ES-I3 (cell line): ENCODE measurements around the gene KIAA1217.

Source experiments
- H3K36me3 ChIP-seq: 2 replicates; pipeline ENCODE4 v1.6.1; 2013; ENCODE audit warnings: mild to moderate bottlenecking, low read length, control low read depth, moderate library complexity; ENCODE audit not compliant: insufficient read depth
- H3K4me1 ChIP-seq: 2 replicates; pipeline ENCODE4 v1.6.1; 2013; ENCODE audit warnings: mild to moderate bottlenecking, control low read depth, low read length; ENCODE audit not compliant: insufficient read depth
- H3K9ac ChIP-seq: 2 replicates; pipeline ENCODE4 v1.6.1; 2013; ENCODE audit warnings: low read depth, mild to moderate bottlenecking, low read length, moderate library complexity
- H3K9me3 ChIP-seq: 2 replicates; pipeline ENCODE4 v1.6.1; 2013; ENCODE audit warnings: mild to moderate bottlenecking, low read length, moderate library complexity; ENCODE audit not compliant: control insufficient read depth, insufficient read depth

Gene KIAA1217

DNA sequence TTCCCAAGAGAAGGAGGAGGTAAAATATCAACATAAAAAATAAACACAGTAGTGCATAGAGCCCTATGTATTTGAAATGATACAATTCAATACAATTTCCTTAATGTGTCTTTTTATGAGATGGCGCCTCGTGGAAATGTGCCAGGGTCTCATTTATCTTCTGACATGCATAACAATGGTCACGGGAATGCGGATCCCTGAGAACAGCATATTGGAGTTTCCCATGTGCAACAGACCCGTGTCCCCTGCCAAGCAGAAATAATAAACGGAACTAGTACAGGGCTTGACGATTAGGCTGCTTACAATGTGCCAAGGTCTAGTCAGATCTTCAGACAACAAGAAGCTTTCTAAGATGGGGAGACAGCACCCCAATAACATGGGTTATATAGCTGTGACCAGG, 296.8 kb downstream of the KIAA1217 start:
- Histone ChIP-seq H3K4me1 (no peaks in the 10 kb centered on the region), H3K9ac (no peak overlapping the region), H3K36me3 (peaks cover 4% of the 10 kb centered on the region), H3K9me3 (no peaks in the 10 kb centered on the region)

DNA sequence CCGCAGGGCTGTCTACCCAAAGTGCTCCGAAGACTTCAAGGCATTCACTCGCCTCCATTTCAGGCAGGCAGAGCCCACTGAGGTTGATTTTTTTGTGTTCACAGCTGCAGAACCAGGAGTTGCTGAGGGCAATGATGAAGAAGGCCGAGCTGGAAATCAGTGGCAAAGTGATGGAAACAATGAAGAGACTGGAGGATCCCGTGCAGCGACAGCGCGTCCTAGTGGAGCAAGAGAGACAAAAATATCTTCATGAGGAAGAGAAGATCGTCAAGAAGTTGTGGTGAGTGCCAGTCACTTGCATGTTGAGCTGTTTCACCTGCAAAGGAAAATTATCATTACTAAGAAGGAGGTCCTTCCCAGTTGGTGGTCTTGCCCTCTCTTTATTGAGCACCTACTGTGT, 304.2 kb downstream of the KIAA1217 start:
- Histone ChIP-seq H3K9ac (no peak overlapping the region), H3K36me3 (no peaks in the 10 kb centered on the region), H3K9me3 (no peaks in the 10 kb centered on the region), H3K4me1 (no peaks in the 10 kb centered on the region)

DNA sequence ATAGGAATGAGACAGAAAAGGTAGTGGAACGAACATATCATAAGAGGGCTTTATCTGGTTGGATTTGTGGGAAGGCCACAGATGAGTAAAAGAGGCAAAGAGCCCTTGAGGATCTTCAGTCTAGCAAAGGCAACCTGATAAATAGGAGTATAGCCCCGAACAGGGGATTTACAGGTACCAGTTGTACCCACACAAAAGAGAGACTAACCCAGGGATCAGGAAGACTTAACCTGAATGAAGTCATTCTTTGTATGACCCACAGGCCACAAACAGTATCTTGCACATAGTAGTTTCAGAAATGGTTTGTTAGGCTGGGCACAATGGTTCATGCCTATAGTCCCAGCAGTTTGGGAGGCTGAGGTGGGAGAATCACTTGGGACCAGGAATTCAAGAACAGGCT, 306.5 kb downstream of the KIAA1217 start:
- no peaks in the 10 kb centered on the region for H3K36me3 ChIP-seq
- H3K4me1 ChIP-seq = peaks cover 5% of the 10 kb centered on the region; the same call in 1 of the 2 replicates
- H3K9me3 ChIP-seq = no peaks in the 10 kb centered on the region
- H3K9ac ChIP-seq = no peak overlapping the region

DNA sequence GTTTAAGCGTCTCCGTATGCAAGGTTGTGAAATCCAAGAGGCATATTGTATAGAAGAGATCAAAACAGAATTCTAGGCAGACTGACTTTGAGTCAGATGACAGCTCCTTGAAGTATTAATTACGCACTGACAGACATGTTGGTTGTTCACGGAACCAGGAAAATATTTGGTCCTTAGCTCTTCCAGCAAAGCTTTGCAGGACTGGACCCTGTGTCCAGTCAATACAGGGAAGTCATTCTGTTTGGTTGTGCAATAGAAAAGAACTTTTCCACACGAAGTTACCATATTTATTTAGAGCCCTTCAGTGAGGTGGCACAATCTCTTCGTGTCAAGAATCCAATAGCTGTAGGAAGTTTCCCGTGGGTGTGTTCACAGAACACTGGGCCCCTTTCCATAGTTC, 309.5 kb downstream of the KIAA1217 start:
- Histone ChIP-seq H3K9ac (no peak overlapping the region), H3K9me3 (no peaks in the 10 kb centered on the region), H3K36me3 (no peaks in the 10 kb centered on the region), H3K4me1 (peaks cover 5% of the 10 kb centered on the region; the same call in 1 of the 2 replicates)

DNA sequence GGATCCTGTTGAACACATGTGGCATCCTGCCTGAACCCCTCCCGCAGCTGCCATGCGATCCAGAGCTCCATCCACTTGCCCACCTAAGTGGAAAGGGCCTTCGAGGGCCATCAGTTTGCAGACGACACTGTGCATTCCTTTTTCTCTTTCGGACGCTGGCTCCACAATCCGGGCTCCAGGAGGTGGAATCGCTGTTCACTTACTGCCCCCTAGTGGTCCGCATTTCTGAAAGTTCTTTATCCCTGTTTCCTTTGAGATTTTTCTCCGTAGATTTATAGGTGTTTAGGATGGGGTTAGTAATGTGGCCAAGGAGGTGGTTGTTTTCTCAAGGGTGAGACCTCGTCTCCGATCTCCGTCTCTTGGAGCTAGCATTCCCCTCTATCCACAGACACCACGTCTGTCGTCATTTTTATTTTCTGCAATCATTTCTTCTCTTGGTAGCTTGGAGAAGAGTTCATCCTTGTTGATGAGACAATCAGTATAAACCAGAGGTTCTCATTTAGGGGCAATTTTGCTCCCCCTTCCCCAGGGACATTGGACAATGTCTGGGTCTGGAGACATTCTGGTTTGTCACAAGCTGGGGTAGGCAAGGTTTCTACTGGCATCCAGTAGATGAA, 310.2 kb downstream of the KIAA1217 start:
- Histone ChIP-seq H3K36me3 (0 out of 2 replicates have a peak, but pooled peaks cover 2% of the 10 kb centered on the region), H3K9me3 (no peaks in the 10 kb centered on the region), H3K4me1 (peaks cover 5% of the 10 kb centered on the region; the same call in 1 of the 2 replicates), H3K9ac (no peak overlapping the region)

DNA sequence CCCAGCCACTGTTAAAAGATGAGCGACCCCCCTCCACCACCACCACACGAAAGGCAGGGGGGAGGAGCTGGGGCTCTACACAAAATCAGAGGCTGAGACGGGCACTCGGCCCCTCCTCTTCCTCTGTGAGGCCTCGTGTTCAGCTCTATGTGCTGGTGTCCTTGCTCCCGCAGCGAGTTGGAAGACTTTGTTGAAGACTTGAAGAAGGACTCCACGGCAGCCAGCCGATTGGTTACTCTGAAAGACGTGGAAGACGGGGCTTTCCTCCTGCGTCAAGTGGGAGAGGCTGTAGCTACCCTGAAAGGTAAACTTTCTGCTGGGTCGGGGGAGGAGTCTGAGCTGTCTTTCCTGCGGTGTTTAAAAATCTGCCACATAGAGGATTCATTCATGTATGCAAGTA, 311.0 kb downstream of the KIAA1217 start:
- H3K9ac ChIP-seq = no peak overlapping the region
- H3K4me1 ChIP-seq = peaks cover 5% of the 10 kb centered on the region; the same call in 1 of the 2 replicates
- H3K36me3 ChIP-seq = peaks cover 7% of the 10 kb centered on the region; the same call in 1 of the 2 replicates
- H3K9me3 ChIP-seq = no peaks in the 10 kb centered on the region

DNA sequence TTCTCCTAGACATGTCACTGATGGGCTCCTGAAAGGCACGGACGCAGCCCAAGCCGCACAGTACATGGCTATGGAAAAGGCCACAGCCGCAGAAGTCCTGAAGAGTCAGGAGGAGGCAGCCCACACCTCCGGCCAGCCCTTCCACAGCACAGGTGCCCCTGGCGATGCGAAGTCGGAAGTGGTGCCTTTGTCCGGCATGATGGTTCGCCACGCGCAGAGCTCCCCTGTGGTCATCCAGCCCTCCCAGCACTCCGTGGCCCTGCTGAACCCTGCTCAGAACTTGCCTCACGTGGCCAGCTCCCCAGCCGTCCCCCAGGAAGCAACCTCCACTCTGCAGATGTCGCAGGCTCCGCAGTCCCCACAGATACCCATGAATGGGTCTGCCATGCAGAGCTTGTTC, 315.4 kb downstream of the KIAA1217 start:
- H3K36me3 ChIP-seq = peaks cover 10% of the 10 kb centered on the region
- no peak overlapping the region for H3K9ac ChIP-seq
- H3K4me1 ChIP-seq = peaks cover 3% of the 10 kb centered on the region; the same call in 1 of the 2 replicates
- no peaks in the 10 kb centered on the region for H3K9me3 ChIP-seq

DNA sequence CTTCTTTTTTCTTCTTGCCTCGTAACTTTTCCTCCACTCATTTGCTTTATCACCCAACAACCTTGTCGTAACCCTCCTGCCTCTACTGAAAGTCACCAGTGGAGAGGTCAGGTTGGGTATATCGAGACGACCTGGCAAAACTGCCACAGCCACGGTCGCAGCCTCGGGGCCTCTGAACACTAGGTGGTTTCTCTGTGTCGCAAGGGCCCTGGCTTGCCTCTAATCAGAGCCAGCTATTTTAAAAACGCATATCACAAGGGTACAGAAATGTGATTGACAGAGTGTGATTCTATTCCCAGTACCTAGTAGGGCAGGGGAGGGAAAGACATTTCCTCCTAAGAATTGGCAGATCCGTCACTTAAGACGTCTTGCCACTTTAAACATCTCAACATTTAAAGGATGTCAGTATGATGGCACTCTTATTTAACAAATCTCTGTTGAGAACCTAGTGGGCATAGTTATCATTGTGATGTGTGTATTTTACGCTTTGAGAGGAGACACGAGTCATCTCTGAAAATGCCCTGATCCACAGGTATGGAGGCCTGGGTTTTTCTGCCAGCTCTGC, 317.2 kb downstream of the KIAA1217 start:
- Histone ChIP-seq H3K9ac (no peak overlapping the region), H3K9me3 (no peaks in the 10 kb centered on the region), H3K4me1 (no peaks in the 10 kb centered on the region), H3K36me3 (peaks cover 10% of the 10 kb centered on the region)

DNA sequence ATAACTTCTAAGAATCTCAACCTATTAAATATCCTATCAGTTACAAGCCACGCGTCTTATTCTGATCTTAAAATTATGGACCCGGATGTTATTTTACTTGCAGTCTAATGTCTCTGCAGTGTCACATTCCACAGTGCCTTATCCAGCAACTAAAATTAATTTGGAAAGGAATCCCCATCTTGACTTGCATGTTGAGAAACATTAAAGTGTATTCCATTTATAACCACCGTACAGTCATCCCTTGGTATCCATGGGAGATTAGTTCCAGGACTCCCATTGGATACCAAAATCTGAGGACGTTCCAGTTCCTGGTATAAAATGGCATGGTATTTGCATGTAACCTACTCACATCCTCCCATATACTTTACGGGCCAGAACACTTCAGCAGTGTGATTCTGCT, 320.0 kb downstream of the KIAA1217 start:
- Histone ChIP-seq H3K36me3 (peaks cover 20% of the 10 kb centered on the region), H3K4me1 (no peaks in the 10 kb centered on the region), H3K9ac (no peak overlapping the region), H3K9me3 (no peaks in the 10 kb centered on the region)

DNA sequence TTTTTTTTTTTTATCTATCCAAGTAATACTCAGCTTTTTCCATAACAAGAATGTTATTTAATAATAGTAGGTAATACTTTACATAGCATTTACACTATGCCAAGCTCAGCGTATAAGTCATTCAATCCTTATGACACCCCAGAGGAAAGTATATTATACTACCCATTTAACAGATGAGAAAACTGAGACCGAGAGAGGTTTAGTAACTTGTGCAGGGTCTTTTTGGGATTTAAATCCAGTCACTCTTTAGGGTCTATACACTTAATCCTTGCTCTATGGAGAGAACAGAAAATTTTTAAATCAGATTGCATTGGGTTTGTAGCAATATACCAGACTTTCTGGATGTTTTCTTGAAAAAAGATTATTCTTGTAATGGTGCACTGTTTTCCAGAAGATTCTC, 322.5 kb downstream of the KIAA1217 start:
- Histone ChIP-seq H3K9me3 (no peaks in the 10 kb centered on the region), H3K9ac (no peak overlapping the region), H3K36me3 (peaks cover 11% of the 10 kb centered on the region), H3K4me1 (no peaks in the 10 kb centered on the region)

DNA sequence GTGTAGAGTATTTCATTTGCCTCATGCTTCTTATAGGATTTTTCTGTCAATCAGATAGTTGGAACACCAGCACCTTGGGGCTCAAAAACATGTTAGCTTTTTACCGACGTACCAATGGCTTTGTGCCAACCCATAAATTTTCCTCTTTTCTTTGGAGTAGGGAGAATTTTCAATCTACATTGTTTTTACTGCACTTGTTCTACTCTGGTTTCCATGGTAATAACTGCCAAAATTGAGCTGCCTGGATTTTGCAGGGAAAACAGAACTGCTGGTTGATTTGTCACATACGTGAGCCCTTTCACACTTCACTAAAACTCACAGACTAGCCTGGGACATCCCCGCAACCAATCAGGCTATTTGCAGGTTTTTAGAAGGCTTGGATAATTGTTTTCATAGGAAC, 325.0 kb downstream of the KIAA1217 start:
- Histone ChIP-seq H3K9me3 (no peaks in the 10 kb centered on the region), H3K36me3 (peaks cover 11% of the 10 kb centered on the region), H3K9ac (no peak overlapping the region), H3K4me1 (no peaks in the 10 kb centered on the region)

DNA sequence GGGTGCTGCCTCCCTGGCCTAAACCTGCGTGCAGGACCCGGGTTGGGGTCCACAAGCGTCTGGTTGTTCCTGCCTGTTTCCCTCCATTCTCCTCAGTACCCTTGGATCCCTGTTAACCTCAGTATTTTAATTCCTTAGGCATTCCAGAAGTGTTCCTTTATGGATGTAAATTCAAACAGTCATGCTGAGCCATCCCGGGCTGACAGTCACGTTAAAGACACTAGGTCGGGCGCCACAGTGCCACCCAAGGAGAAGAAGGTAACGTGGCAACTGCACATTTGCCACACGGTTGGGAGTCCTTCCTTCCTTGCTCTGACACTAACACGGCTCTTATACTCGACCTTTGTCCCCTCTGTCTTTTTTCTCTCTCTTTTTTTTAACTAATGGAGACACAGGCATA, 327.7 kb downstream of the KIAA1217 start:
- H3K36me3 ChIP-seq = peaks cover 22% of the 10 kb centered on the region
- H3K4me1 ChIP-seq = no peaks in the 10 kb centered on the region
- H3K9me3 ChIP-seq = no peaks in the 10 kb centered on the region
- no peak overlapping the region for H3K9ac ChIP-seq

DNA sequence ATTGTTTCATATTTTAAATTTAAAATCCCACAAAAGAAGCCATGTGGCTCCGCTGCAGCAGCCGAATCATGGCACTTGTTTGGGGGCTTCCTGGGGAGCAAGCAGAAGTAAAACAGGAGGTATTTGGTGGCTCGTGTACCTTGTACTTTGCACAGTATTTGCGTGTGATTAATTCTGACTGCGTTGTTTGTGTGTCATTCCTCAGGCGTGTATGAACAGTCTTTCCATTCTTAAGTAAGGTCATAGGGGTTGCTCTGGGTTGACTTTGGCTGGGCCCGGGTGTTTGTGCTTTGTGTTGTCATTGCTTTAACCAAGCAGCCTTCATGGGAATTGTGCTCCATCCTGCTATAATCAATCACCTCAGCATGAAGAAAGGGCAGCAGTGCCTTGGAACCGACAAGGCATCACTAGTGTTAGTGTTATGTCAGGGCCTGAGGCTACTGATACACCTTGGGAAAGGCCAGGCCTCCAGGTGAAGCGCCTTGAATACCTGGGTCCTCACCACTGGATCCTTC, 332.4 kb downstream of the KIAA1217 start:
- Histone ChIP-seq H3K9ac (no peak overlapping the region), H3K36me3 (peaks cover 15% of the 10 kb centered on the region), H3K4me1 (no peaks in the 10 kb centered on the region)

DNA sequence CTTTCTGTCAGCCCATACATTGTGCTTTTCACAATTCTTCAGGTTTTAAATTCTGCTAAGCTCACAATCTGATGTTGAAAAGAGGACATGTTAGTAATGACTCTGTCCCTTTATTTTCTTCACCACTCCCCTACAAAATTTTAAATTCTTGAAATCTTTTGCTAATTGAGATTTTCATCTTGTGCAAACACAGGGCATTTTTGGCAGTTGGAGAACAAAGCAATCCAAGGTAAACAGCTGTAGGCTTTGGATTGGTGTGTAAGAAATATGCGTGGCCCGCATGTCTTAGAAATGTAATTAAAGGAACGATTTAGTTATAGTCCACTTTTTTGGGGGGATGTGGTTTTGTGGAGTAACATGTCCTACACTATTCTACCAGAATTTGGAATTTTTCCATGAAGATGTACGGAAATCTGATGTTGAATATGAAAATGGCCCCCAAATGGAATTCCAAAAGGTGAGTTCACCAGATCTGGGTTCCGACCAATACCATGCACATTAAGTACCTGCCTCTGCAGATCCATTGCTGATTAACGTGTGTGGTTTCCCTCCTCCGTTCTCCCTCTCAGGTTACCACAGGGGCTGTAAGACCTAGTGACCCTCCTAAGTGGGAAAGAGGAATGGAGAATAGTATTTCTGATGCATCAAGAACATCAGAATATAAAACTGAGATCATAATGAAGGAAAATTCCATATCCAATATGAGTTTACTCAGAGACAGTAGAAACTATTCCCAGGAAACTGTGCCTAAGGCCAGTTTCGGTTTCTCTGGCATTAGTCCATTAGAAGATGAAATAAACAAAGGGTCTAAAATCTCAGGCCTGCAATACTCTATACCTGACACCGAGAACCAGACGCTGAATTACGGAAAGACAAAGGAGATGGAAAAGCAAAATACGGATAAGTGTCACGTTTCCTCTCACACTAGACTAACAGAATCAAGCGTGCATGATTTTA, 333.7 kb downstream of the KIAA1217 start:
- no peak overlapping the region for H3K9ac ChIP-seq
- peaks cover 15% of the 10 kb centered on the region for H3K36me3 ChIP-seq
- no peaks in the 10 kb centered on the region for H3K9me3 ChIP-seq
- no peaks in the 10 kb centered on the region for H3K4me1 ChIP-seq

More for the DNA sequence above, 332.4 kb downstream of the KIAA1217 start:
- no peaks in the 10 kb centered on the region for H3K9me3 ChIP-seq
